WTC11 (cell line): ENCODE results near the gene DCTPP1. TPM values are rescaled to one million over a fixed set of nuclear protein-coding genes. Genes with fewer than 3 reads are reported as not detected.

Source experiments
- AFF4 ChIP-seq: sonication (generic); formaldehyde crosslinking; IDR thresholded peaks from 2 replicates; pipeline ENCODE4 v1.8.1; 2023; ENCODE audit warnings: mild to moderate bottlenecking, missing genetic modification reagents, borderline replicate concordance
- ARID4B ChIP-seq: sonication (generic); formaldehyde crosslinking; IDR thresholded peaks from 2 replicates; pipeline ENCODE4 v1.8.0; 2023; ENCODE audit warnings: missing genetic modification reagents, mild to moderate bottlenecking, borderline replicate concordance
- ATF3 ChIP-seq: sonication (generic); formaldehyde crosslinking; conservative IDR thresholded peaks from 2 replicates; pipeline ENCODE4 v1.8.1; 2022; ENCODE audit warnings: mild to moderate bottlenecking, missing genetic modification reagents
- ETV6 ChIP-seq: sonication (generic); formaldehyde crosslinking; IDR thresholded peaks from 2 replicates; pipeline ENCODE4 v1.8.1; 2022; ENCODE audit warnings: mild to moderate bottlenecking, missing genetic modification reagents
- FOXJ3 ChIP-seq: sonication (generic); formaldehyde crosslinking; IDR thresholded peaks from 2 replicates; pipeline ENCODE4 v1.9.0; 2021; ENCODE audit warnings: missing genetic modification reagents, mild to moderate bottlenecking, borderline replicate concordance
- GRHL2 ChIP-seq: fragments of 250-450 bp; sonication (Bioruptor Pico); IDR thresholded peaks from 2 replicates; pipeline ENCODE4 v1.8.0; 2022; ENCODE audit warnings: mild to moderate bottlenecking, moderate library complexity; ENCODE audit not compliant: insufficient replicate concordance, severe bottlenecking
- GTF2I ChIP-seq: fragments of 250-450 bp; sonication (Bioruptor Pico); conservative IDR thresholded peaks from 2 replicates; pipeline ENCODE4 v1.4.0; 2021; ENCODE audit warnings: mild to moderate bottlenecking
- HMGXB4 ChIP-seq: sonication (generic); formaldehyde crosslinking; IDR thresholded peaks from 2 replicates; pipeline ENCODE4 v1.8.1; 2023; ENCODE audit warnings: mild to moderate bottlenecking, moderate library complexity, missing genetic modification reagents
- MLX ChIP-seq: sonication (generic); formaldehyde crosslinking; IDR thresholded peaks from 2 replicates; pipeline ENCODE4 v1.8.1; 2023; ENCODE audit warnings: mild to moderate bottlenecking, missing genetic modification reagents, moderate library complexity
- MXD4 ChIP-seq: fragments of 250-450 bp; sonication (Bioruptor Pico); IDR thresholded peaks from 2 replicates; pipeline ENCODE4 v1.8.0; 2021; ENCODE audit warnings: mild to moderate bottlenecking, moderate library complexity, borderline replicate concordance
- NFE2L1 ChIP-seq: sonication (generic); formaldehyde crosslinking; IDR thresholded peaks from 2 replicates; pipeline ENCODE4 v1.8.1; 2023; ENCODE audit warnings: missing genetic modification reagents
- NFYB ChIP-seq: sonication (generic); formaldehyde crosslinking; conservative IDR thresholded peaks from 2 replicates; pipeline ENCODE4 v1.8.0; 2022; ENCODE audit warnings: low read depth, missing genetic modification reagents
- PRRX2 ChIP-seq: fragments of 250-450 bp; sonication (Bioruptor Pico); IDR thresholded peaks from 2 replicates; pipeline ENCODE4 v1.8.0; 2021; ENCODE audit warnings: mild to moderate bottlenecking
- RELA ChIP-seq: sonication (generic); formaldehyde crosslinking; IDR thresholded peaks from 2 replicates; pipeline ENCODE4 v1.8.1; 2022; ENCODE audit warnings: missing genetic modification reagents, mild to moderate bottlenecking, borderline replicate concordance
- RORB ChIP-seq: fragments of 250-450 bp; sonication (Bioruptor Pico); IDR thresholded peaks from 2 replicates; pipeline ENCODE4 v1.9.0; 2021; ENCODE audit warnings: mild to moderate bottlenecking
- SMAD4 ChIP-seq: sonication (generic); formaldehyde crosslinking; IDR thresholded peaks from 2 replicates; pipeline ENCODE4 v1.8.0; 2022; ENCODE audit warnings: mild to moderate bottlenecking, missing genetic modification reagents
- TCF7 ChIP-seq: sonication (generic); formaldehyde crosslinking; IDR thresholded peaks from 2 replicates; pipeline ENCODE4 v1.8.0; 2022; ENCODE audit warnings: mild to moderate bottlenecking, low read depth, missing genetic modification reagents, moderate library complexity
- TP53 ChIP-seq: sonication (generic); formaldehyde crosslinking; IDR thresholded peaks from 2 replicates; pipeline ENCODE4 v1.8.1; 2023; ENCODE audit warnings: mild to moderate bottlenecking, missing genetic modification reagents
- ZNF317 ChIP-seq: sonication (generic); formaldehyde crosslinking; IDR thresholded peaks from 2 replicates; pipeline ENCODE4 v1.8.1; 2023; ENCODE audit warnings: low read depth, mild to moderate bottlenecking, moderate library complexity, missing genetic modification reagents, borderline replicate concordance
- ZNF396 ChIP-seq: fragments of 250-450 bp; sonication (Bioruptor Pico); IDR thresholded peaks from 2 replicates; pipeline ENCODE4 v1.8.0; 2021; ENCODE audit warnings: mild to moderate bottlenecking, moderate library complexity, borderline replicate concordance
- ZNF532 ChIP-seq: fragments of 250-450 bp; sonication (Bioruptor Pico); IDR thresholded peaks from 2 replicates; pipeline ENCODE4 v1.9.0; 2021; ENCODE audit warnings: mild to moderate bottlenecking, borderline replicate concordance
- ZNF671 ChIP-seq: fragments of 250-450 bp; sonication (Bioruptor Pico); IDR thresholded peaks from 2 replicates; pipeline ENCODE4 v1.8.0; 2021; ENCODE audit warnings: mild to moderate bottlenecking
- total RNA-seq: library from RNA; stranded (reverse); gene quantifications from 3 replicates; pipeline ENCODE4 v1.2.3, GENCODE V29; 2021

The DCTPP1 gene
- total RNA-seq, 1 experiment from 2014 or later, result 70.5 TPM

GRCh38 chr16:30417529-30418349 lies 12.1 kb downstream of the DCTPP1 start (continued):
- TF ChIP-seq MLX (CRISPR knock-in tag) (peak; percentile 84), PRRX2 (CRISPR knock-in tag) (0 out of 2 replicates have a peak, but pooled peaks have one; percentile 42), GTF2I (CRISPR knock-in tag) (no peak), ETV6 (peak; percentile 96), ZNF532 (CRISPR knock-in tag) (no peak), ZNF671 (no peak), RELA (CRISPR knock-in tag) (peak; percentile 98), ZNF396 (CRISPR knock-in tag) (no peak), ARID4B (CRISPR knock-in tag) (peak; percentile 95), FOXJ3 (no peak), AFF4 (CRISPR knock-in tag) (peak; percentile 97), GRHL2 (no peak), TP53 (CRISPR knock-in tag) (peak; percentile 97; the same call in 1 of the 2 replicates), ZNF317 (CRISPR knock-in tag) (0 out of 2 replicates have a peak, but pooled peaks have one; percentile 51), TCF7 (peak; percentile 88), ATF3 (CRISPR knock-in tag) (0 out of 2 replicates have a peak, but pooled peaks have one; percentile 56), RORB (CRISPR knock-in tag) (no peak), MXD4 (no peak), HMGXB4 (CRISPR knock-in tag) (peak; percentile 96), NFE2L1 (CRISPR knock-in tag) (peak; percentile 97), NFYB (CRISPR knock-in tag) (no peak; the same call in 1 of the 2 replicates), SMAD4 (CRISPR knock-in tag) (0 out of 2 replicates have a peak, but pooled peaks have one; percentile 37)
